Psoas muscle (tissue), 8 donors: ENCODE measurements around the gene ABR. TPM values are rescaled to one million over a fixed set of nuclear protein-coding genes. Genes with fewer than 3 reads are reported as not detected.
A peak's percentile ranks its signal among the peaks of the same experiment; 100 is the strongest.
"Not testable (repeated sequence)": the region's sequence is repeated elsewhere in the genome, so short reads cannot be mapped to it uniquely, and the experiment has no call there.

Experiments used
- ATAC-seq, 4 donors: fragments of 200-7000 bp; cut with Tn5 transposase; one replicate each; pipeline ENCODE4 v1.9.1; 2020; ENCODE audit warnings: moderate library complexity in 3 of 4, mild to moderate bottlenecking in 2 of 4
- DNase-seq, 2 donors: peaks; one replicate each; pipeline ENCODE4 v3.0.0-alpha.2; 2020
- H3K27ac ChIP-seq: fragments of 200-600 bp; one replicate; pipeline ENCODE4 v1.8.0; 2022
- H3K27me3 ChIP-seq, 3 donors: fragments of 200-600 bp in 1 of 3; one replicate each; pipeline versions ENCODE4 v1.6.1 to v1.8.0; 2013 to 2022; ENCODE audit warnings: low read length in 2 of 3, mild to moderate bottlenecking in 2 of 3, moderate library complexity in 1 of 3; ENCODE audit not compliant: insufficient read depth in 3 of 3
- H3K36me3 ChIP-seq, 2 donors: fragments of 200-600 bp in 1 of 2; one replicate each; pipeline versions ENCODE4 v1.6.1 to v1.8.0; 2013 to 2022; ENCODE audit warnings: low read depth in 1 of 2, mild to moderate bottlenecking in 1 of 2, moderate library complexity in 1 of 2; ENCODE audit not compliant: insufficient read depth in 1 of 2
- H3K4me1 ChIP-seq: fragments of 200-600 bp; one replicate; pipeline ENCODE4 v1.8.0; 2022
- H3K4me3 ChIP-seq: fragments of 200-600 bp; one replicate; pipeline ENCODE4 v1.8.0; 2022; ENCODE audit warnings: mild to moderate bottlenecking
- H3K9me3 ChIP-seq: fragments of 200-600 bp; one replicate; pipeline ENCODE4 v1.8.0; 2022
- whole genome bisulfite sequencing, 3 donors: extraction: QIAGEN DNeasy Blood & Tissue Kit; methylation state at CpG; one replicate each; pipeline versions ENCODE4 v1.1.6 to v1.1.7; 2013; 5-methylcytosine and 5-hydroxymethylcytosine counted together
- intact Hi-C, 2 donors: fragments of 100-400 bp; cut with DNase I; formaldehyde crosslinking; loops; one replicate each; pipeline versions ENCODE4 v1.11.0 to v1.14.2; 2022
- polyA plus RNA-seq, 3 donors: library from polyadenylated mRNA; stranded (reverse); fragments of 200-250 nt; gene quantifications; one replicate each; pipeline ENCODE4 v1.2.3, GENCODE V29; 2013
- total RNA-seq, 4 donors: library from RNA; stranded (reverse); fragmentation: NEBNext Ultra II Directional in 2 of 4; extraction: Animal tissue kit (Norgen Biotek cat#: 25700) in 2 of 4; gene quantifications; one replicate each; pipeline versions ENCODE4 v1.2.1 to v1.2.4, GENCODE V29; 2021 to 2023
- TF ChIP-seq, protein P1 (sequence below): fragments of 200-600 bp; IDR thresholded peaks from one replicate; pipeline ENCODE4 v1.8.0; 2022; ENCODE audit warnings: antibody characterized with exemption
- donor health status: healthy with polysubstance abuse.
- donor health status: DM: no; HTN: no; CAD: no; lungs with moderate emphysema.
- donor health status: Bipolar disorder and iron deficiency.
- donor health status: healthy.
- donor health status: DM: yes; HTN: yes; CAD: no.
- donor health status: DM: no; HTN: no; CAD: no.
- donor health status: DM: no; HTN: no; CAD: no.
- donor health status: DM: yes; HTN: yes; CAD: no.

The ABR gene
- total and polyA plus RNA-seq, 7 donors: 5.8 to 25.4 (median 9.8) TPM

DNA sequence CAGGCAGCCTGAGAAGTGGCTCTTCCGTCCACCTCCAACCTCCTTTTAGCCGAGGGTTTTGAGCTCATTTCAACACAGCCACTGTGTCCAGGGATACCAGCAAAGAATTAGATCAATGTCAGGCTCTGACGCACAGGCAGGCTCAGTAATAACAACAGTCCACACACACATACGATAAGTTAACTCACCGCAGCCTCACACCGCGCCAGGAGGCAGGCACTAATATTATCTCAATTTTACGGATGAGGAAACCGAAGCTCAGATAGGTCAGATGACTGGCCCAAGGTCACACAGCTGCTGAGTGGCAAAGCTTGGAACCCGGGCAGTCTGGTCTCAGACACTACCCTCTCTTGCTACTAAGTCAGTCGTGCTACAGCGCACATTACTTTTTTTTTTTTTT lies 22.9 kb downstream of the ABR start:
- 72 to 85% (median 78%) methylated on average over 12 of the region's 12 CpGs for WGBS, 3 donors
- TF ChIP-seq, protein P1, sequence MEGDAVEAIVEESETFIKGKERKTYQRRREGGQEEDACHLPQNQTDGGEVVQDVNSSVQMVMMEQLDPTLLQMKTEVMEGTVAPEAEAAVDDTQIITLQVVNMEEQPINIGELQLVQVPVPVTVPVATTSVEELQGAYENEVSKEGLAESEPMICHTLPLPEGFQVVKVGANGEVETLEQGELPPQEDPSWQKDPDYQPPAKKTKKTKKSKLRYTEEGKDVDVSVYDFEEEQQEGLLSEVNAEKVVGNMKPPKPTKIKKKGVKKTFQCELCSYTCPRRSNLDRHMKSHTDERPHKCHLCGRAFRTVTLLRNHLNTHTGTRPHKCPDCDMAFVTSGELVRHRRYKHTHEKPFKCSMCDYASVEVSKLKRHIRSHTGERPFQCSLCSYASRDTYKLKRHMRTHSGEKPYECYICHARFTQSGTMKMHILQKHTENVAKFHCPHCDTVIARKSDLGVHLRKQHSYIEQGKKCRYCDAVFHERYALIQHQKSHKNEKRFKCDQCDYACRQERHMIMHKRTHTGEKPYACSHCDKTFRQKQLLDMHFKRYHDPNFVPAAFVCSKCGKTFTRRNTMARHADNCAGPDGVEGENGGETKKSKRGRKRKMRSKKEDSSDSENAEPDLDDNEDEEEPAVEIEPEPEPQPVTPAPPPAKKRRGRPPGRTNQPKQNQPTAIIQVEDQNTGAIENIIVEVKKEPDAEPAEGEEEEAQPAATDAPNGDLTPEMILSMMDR: no peak
- no peak for DNase-seq

DNA sequence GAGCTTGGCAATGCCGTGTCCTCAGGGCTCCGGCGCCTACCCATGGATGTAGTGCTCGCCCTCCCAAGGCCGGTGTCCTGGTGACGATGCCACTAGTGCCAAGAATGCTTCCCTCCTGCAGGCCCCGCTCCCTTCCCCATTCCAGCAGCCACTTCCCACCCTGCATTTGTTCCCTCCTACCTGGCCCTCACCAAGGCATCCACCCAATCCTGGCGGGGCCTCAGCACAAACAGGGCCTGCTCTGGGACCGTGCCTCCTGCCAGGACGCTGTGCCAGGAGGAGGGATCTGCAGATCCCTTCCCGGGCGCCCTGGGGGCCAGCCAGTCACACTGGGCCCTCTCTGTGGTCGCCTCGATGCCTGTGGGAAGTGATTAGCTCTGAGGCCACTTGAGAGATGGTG lies 25.1 kb downstream of the ABR start:
- WGBS, 3 donors: 57 to 62% (median 58%) methylated on average over 14 of the region's 14 CpGs
- ATAC-seq: no peak
- H3K27ac ChIP-seq: no peak overlapping the region
- H3K9me3 ChIP-seq: no peaks in the 10 kb centered on the region
- H3K36me3 ChIP-seq: no peaks in the 10 kb centered on the region
- intact Hi-C loops: no loop called here
- no peaks in the 10 kb centered on the region for H3K4me1 ChIP-seq
- DNase-seq: no peak
- H3K27me3 ChIP-seq: peaks cover 0 to 19% (median 8%) of the 10 kb centered on the region in 3 donors
- TF ChIP-seq, protein P1: no peak
- H3K4me3 ChIP-seq: no peak overlapping the region

More for the DNA sequence above, 22.9 kb downstream of the ABR start:
- Histone ChIP-seq H3K9me3 (no peaks in the 10 kb centered on the region), H3K27ac (no peak overlapping the region), H3K4me3 (no peak overlapping the region), H3K36me3 (no peaks in the 10 kb centered on the region), H3K27me3 (peaks cover 0 to 17% (median 7%) of the 10 kb centered on the region in 3 donors), H3K4me1 (no peaks in the 10 kb centered on the region)
- ATAC-seq: no peak
- intact Hi-C loops: no loop called here

DNA sequence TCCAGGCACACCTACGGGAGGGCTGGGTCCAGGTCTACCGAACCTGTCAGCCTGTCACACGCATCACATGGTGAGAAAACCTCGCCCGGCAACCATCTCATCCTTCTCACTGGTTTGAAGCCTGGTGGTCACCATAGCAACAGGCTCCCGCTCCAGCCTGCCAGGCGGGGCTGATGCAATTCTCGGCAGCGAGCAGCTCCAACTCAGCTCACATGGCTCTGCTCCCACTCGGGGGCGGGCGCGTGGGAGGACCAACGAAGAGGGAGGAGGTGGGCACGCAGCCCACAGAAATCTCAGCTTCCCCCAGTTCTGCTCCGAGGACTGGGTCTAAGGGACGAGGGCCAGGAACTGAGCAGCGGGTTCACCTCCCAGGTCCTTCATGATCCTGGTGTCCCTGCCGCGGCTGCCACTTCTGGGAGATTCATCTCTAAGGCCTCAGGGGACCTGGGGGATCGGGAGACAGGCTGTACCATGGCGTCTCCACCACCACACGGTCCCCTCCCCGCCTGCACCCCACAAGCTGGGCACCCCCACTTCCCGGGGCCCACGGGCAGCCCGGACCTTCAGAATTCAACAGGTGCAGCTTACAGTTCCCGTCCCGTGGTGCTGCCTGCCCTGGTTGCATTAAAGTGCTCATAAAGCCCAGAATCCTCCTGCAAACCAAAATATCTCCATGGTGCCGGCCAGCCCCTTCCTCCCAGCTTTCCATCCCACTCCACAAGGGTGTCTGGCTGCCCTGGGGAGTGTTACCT lies 25.8 kb downstream of the ABR start:
- H3K4me3 ChIP-seq: no peak overlapping the region
- H3K27me3 ChIP-seq: peaks cover 0 to 19% (median 8%) of the 10 kb centered on the region in 3 donors
- no peaks in the 10 kb centered on the region for H3K36me3 ChIP-seq
- DNase-seq (peak; percentile 82 to 84), ATAC-seq (peak in 2 of 4 donors; percentile 32 to 45)
- WGBS, 3 donors: 25 to 51% (median 35%) methylated on average over 27 to 30 of the region's 30 CpGs
- no peak overlapping the region for H3K27ac ChIP-seq
- intact Hi-C loops: no loop called here
- TF ChIP-seq, protein P1: no peak
- no peaks in the 10 kb centered on the region for H3K4me1 ChIP-seq
- no peaks in the 10 kb centered on the region for H3K9me3 ChIP-seq

DNA sequence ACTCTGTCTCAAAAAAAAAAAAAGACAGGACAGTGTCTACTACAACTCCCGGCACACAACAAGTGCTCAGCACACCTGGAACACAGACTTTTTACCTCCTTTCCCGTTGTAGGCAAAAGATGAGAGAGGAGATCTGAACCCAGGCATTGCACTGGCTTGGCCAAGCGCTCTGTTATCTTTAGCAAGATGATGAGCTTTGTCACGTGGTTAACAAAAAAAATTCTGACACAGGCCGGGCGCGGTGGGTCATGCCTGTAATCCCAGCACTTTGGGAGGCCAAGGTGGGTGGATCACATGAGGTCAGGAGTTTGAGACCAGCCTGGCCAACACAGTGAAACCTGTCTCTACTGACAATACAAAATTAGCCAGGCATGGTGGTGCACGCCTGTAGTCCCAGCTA lies 27.2 kb downstream of the ABR start:
- ATAC-seq, H3K9me3 ChIP-seq, H3K4me1 ChIP-seq, H3K36me3 ChIP-seq, H3K4me3 ChIP-seq, H3K27ac ChIP-seq, DNase-seq, intact Hi-C loops: not testable (repeated sequence)
- H3K27me3 ChIP-seq: peaks cover 0 to 19% (median 8%) of the 10 kb centered on the region in 3 donors
- 86% methylated on average over 8 of the region's 8 CpGs for WGBS, 3 donors

DNA sequence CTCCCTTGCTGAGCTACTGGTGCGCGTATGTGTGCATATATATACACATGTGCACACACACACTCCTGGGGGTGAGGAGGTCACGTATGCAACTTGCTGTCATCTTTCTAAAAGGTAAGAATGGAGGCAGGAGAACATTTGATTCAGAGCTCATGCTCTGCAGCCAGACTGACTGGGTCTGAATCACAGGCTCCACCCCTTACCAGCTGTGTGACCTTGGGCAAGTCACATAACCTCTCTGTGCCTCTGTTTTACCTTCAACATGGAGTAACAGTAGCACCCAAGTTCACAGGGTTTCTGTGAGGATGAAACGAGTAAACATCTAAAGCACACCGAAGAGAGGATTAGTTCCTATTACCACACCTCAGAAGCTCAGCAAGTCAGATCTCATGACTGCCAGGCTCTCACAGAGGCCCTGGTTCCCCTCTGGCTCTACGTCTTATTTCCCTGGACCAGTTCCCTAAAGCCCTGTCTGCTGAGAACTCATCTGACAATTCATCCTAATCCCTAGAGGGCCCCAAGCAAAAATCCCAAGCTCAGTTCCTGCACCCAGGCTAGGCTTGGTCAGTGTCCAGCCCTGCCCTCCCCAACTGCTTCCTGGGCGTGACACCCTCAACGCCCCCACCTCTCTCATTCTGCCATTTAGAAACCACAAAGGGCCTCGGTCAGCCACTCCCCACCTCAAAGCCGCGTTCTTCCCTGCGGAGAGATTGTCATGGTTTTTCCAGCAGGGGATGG lies 28.7 kb downstream of the ABR start:
- DNase-seq (no peak), ATAC-seq (no peak)
- H3K4me3 ChIP-seq: no peak overlapping the region
- 56 to 65% (median 57%) methylated on average over 12 of the region's 12 CpGs for WGBS, 3 donors
- no peaks in the 10 kb centered on the region for H3K9me3 ChIP-seq
- TF ChIP-seq, protein P1: no peak
- H3K36me3 ChIP-seq: no peaks in the 10 kb centered on the region
- peaks cover 0 to 15% (median 8%) of the 10 kb centered on the region in 3 donors for H3K27me3 ChIP-seq
- intact Hi-C loops: no loop called here
- no peak overlapping the region for H3K27ac ChIP-seq
- no peaks in the 10 kb centered on the region for H3K4me1 ChIP-seq
